Uterus (tissue), 2 donors: Measurements from ENCODE around the gene SLC16A1.

Experiments used
- POLR2A ChIP-seq, 2 donors: fragments of 450-650 bp; IDR thresholded peaks; one replicate each; pipeline ENCODE4 v1.6.1; 2016; ENCODE audit warnings: antibody characterized with exemption in 2 of 2, mild to moderate bottlenecking in 1 of 2, moderate library complexity in 1 of 2
- TF ChIP-seq, protein P1 (sequence below), 4 experiments: fragments of 200-600 bp in 2 of 4; fragments of 450-650 bp in 2 of 4; sonication (generic) in 2 of 4; IDR thresholded peaks; one replicate each; pipeline ENCODE4 v1.5.1; 2016 to 2019; ENCODE audit warnings: antibody characterized with exemption in 4 of 4, mild to moderate bottlenecking in 2 of 4, moderate library complexity in 1 of 4

DNA sequence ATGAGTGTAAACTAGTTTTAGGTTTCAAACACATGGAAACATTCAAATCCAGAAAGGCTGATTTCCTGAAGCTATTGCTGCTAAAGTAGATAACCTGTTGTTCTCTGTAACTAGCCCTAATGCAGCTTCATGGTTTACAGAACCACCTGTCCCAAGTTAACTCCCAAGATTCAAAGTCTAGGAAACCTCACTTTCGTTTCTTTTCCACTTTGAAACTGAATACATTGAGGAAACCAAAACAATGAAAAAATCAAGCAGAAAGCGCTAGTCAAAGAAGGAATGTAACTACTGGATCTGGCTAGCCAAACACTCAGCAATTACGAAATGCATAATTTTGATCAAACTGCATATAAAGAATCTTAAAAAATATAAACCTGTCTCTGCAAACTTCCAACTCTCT, 17.8 kb downstream of the SLC16A1 start:
- TF ChIP-seq, protein P1, sequence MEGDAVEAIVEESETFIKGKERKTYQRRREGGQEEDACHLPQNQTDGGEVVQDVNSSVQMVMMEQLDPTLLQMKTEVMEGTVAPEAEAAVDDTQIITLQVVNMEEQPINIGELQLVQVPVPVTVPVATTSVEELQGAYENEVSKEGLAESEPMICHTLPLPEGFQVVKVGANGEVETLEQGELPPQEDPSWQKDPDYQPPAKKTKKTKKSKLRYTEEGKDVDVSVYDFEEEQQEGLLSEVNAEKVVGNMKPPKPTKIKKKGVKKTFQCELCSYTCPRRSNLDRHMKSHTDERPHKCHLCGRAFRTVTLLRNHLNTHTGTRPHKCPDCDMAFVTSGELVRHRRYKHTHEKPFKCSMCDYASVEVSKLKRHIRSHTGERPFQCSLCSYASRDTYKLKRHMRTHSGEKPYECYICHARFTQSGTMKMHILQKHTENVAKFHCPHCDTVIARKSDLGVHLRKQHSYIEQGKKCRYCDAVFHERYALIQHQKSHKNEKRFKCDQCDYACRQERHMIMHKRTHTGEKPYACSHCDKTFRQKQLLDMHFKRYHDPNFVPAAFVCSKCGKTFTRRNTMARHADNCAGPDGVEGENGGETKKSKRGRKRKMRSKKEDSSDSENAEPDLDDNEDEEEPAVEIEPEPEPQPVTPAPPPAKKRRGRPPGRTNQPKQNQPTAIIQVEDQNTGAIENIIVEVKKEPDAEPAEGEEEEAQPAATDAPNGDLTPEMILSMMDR (IDR thresholded peaks at IDR 0.05): no peak
- no peak for TF ChIP-seq POLR2A (IDR thresholded peaks at IDR 0.05)
